IMR-90 (cell line): ENCODE measurements around the gene PSMA6. TPM values are rescaled to one million over a fixed set of nuclear protein-coding genes. Genes with fewer than 3 reads are reported as not detected.
A peak's percentile ranks its signal among the peaks of the same experiment; 100 is the strongest.

Experiments
- ATAC-seq: fragments of 200-7000 bp; cut with Tn5 transposase; 2 replicates; pipeline ENCODE4 v1.9.1; 2020; ENCODE audit warnings: low read depth, mild to moderate bottlenecking, moderate library complexity
- BruUV-seq: library from RNA; stranded (reverse); fragments of 400-500 nt; replicated peaks from 2 replicates; lab custom pipeline; 2021; lab: Mats Ljungman, UMichigan
- CTCF ChIA-PET: fragments of 300-600 bp; formaldehyde crosslinking; extraction: SDS; loops from one replicate; lab custom pipeline; 2021; ENCODE audit warnings: antibody characterized with exemption; lab: Yijun Ruan, JAX
- POLR2A ChIA-PET: fragments of 300-600 bp; sonication (Branson Sonifier 250); formaldehyde crosslinking; loops from one replicate; lab custom pipeline; 2022; ENCODE audit warnings: antibody characterized with exemption; ENCODE audit not compliant: unreplicated experiment; lab: Charles Lee
- DNase-seq: peaks from one replicate; pipeline ENCODE4 v3.0.0; 2013
- H2AFZ ChIP-seq: replicated peaks from 2 replicates; pipeline ENCODE3; 2013; ENCODE audit warnings: low read length, mild to moderate bottlenecking; ENCODE audit not compliant: poor library complexity
- H2AK5ac ChIP-seq: 2 replicates; pipeline ENCODE4 v1.6.1; 2013; ENCODE audit warnings: low read depth, low read length, inconsistent platforms
- H2AK9ac ChIP-seq: replicated peaks from 2 replicates; pipeline ENCODE3; 2013; ENCODE audit warnings: mild to moderate bottlenecking, low read depth, low read length, moderate library complexity; ENCODE audit not compliant: poor library complexity
- H2BK120ac ChIP-seq: 2 replicates; pipeline ENCODE4 v1.6.1; 2013; ENCODE audit warnings: low read depth, low read length, inconsistent platforms
- H2BK15ac ChIP-seq: 3 replicates; pipeline ENCODE4 v1.6.1; 2013; ENCODE audit warnings: low read depth, low read length, inconsistent platforms
- H2BK20ac ChIP-seq: 2 replicates; pipeline ENCODE4 v1.6.1; 2013; ENCODE audit warnings: low read depth, mild to moderate bottlenecking, inconsistent platforms, low read length, moderate library complexity
- H2BK5ac ChIP-seq: 2 replicates; pipeline ENCODE4 v1.6.1; 2013; ENCODE audit warnings: mild to moderate bottlenecking, low read depth, low read length, inconsistent platforms; ENCODE audit not compliant: poor library complexity, severe bottlenecking
- H3K14ac ChIP-seq: replicated peaks from 2 replicates; pipeline ENCODE4 v1.6.1; 2013; ENCODE audit warnings: low read depth, low read length, inconsistent platforms
- H3K18ac ChIP-seq: 2 replicates; pipeline ENCODE4 v1.6.1; 2013; ENCODE audit warnings: low read depth, low read length, control low read depth
- H3K23ac ChIP-seq: 2 replicates; pipeline ENCODE4 v1.6.1; 2013; ENCODE audit warnings: low read depth, low read length, inconsistent platforms
- H3K27ac ChIP-seq: 2 replicates; pipeline ENCODE4 v1.5.1; 2013; ENCODE audit warnings: mild to moderate bottlenecking, control low read depth, low read length; ENCODE audit not compliant: insufficient read depth
- H3K27me3 ChIP-seq: 2 replicates; pipeline ENCODE4 v1.6.1; 2013; ENCODE audit warnings: low read length; ENCODE audit not compliant: control insufficient read depth, insufficient read depth
- H3K36me3 ChIP-seq: 2 replicates; pipeline ENCODE4 v1.6.1; 2013; ENCODE audit warnings: low read length, mixed read lengths; ENCODE audit not compliant: control insufficient read depth, insufficient read depth
- H3K4ac ChIP-seq: 2 replicates; pipeline ENCODE4 v1.6.1; 2013; ENCODE audit warnings: low read depth, low read length, inconsistent platforms
- H3K4me1 ChIP-seq: 2 replicates; pipeline ENCODE4 v1.6.1; 2013; ENCODE audit warnings: low read length, mixed read lengths; ENCODE audit not compliant: control insufficient read depth, insufficient read depth
- H3K4me2 ChIP-seq: 2 replicates; pipeline ENCODE4 v1.6.1; 2013; ENCODE audit warnings: low read depth, mild to moderate bottlenecking, control low read depth, low read length, moderate library complexity
- H3K4me3 ChIP-seq: 2 replicates; pipeline ENCODE4 v1.5.1; 2013; ENCODE audit warnings: low read depth, mild to moderate bottlenecking, control low read depth, low read length, moderate library complexity; ENCODE audit not compliant: insufficient read depth
- H3K56ac ChIP-seq: 2 replicates; pipeline ENCODE4 v1.6.1; 2013; ENCODE audit warnings: low read length, inconsistent platforms; ENCODE audit not compliant: insufficient read depth; ENCODE audit errors: extremely low read depth
- H3K79me1 ChIP-seq, 2 experiments: 2 replicates each; pipeline ENCODE4 v1.6.1; 2013; ENCODE audit warnings: low read length in 2 of 2, inconsistent platforms in 1 of 2, low read depth in 1 of 2
- H3K9ac ChIP-seq: 2 replicates; pipeline ENCODE4 v1.6.1; 2013; ENCODE audit warnings: low read depth, low read length, control low read depth
- H3K9me1 ChIP-seq: 2 replicates; pipeline ENCODE4 v1.6.1; 2013; ENCODE audit warnings: low read length, inconsistent platforms; ENCODE audit not compliant: insufficient read depth
- H3K9me3 ChIP-seq: 2 replicates; pipeline ENCODE4 v1.6.1; 2013; ENCODE audit warnings: low read length; ENCODE audit not compliant: control insufficient read depth, insufficient read depth
- H4K20me1 ChIP-seq: 2 replicates; pipeline ENCODE4 v1.6.1; 2013; ENCODE audit warnings: low read length, inconsistent platforms; ENCODE audit not compliant: insufficient read depth
- H4K5ac ChIP-seq: 2 replicates; pipeline ENCODE4 v1.6.1; 2013; ENCODE audit warnings: mild to moderate bottlenecking, low read depth, low read length, control low read depth
- H4K8ac ChIP-seq, 2 experiments: 2 replicates each; pipeline ENCODE4 v1.6.1; 2013; ENCODE audit warnings: low read depth in 2 of 2, low read length in 2 of 2, control low read depth in 1 of 2, inconsistent platforms in 1 of 2
- H4K91ac ChIP-seq: 2 replicates; pipeline ENCODE4 v1.6.1; 2013; ENCODE audit warnings: low read depth, low read length, inconsistent platforms; ENCODE audit not compliant: insufficient read depth
- BHLHE40 ChIP-seq: fragments of 150-350 bp; IDR thresholded peaks from 2 replicates; pipeline ENCODE4 v1.6.1; 2016; ENCODE audit warnings: mild to moderate bottlenecking, low read depth, low read length
- CEBPB ChIP-seq: IDR thresholded peaks from 2 replicates; pipeline ENCODE4 v1.6.1; 2012; ENCODE audit warnings: low read depth, low read length, improper control_type of control experiment
- CHD1 ChIP-seq: IDR thresholded peaks from 2 replicates; pipeline ENCODE4 v1.6.1; 2012; ENCODE audit warnings: low read depth, low read length, improper control_type of control experiment
- CTCF ChIP-seq: conservative IDR thresholded peaks from 2 replicates; pipeline ENCODE4 v1.5.1; 2012; ENCODE audit warnings: mild to moderate bottlenecking, low read depth, low read length, improper control_type of control experiment
- ELK1 ChIP-seq: fragments of 150-350 bp; IDR thresholded peaks from 2 replicates; pipeline ENCODE4 v1.6.1; 2016; ENCODE audit warnings: low read depth, mild to moderate bottlenecking, low read length, moderate library complexity, borderline replicate concordance
- FOS ChIP-seq: fragments of 150-350 bp; IDR thresholded peaks from 2 replicates; pipeline ENCODE4 v1.6.1; 2016; ENCODE audit warnings: low read depth, low read length
- MAFK ChIP-seq: IDR thresholded peaks from 2 replicates; pipeline ENCODE4 v1.6.1; 2012; ENCODE audit warnings: low read depth, low read length, improper control_type of control experiment
- MAZ ChIP-seq: IDR thresholded peaks from 2 replicates; pipeline ENCODE4 v1.6.1; 2012; ENCODE audit warnings: low read depth, mild to moderate bottlenecking, low read length, improper control_type of control experiment, moderate library complexity, borderline replicate concordance
- MXI1 ChIP-seq: IDR thresholded peaks from 2 replicates; pipeline ENCODE4 v1.6.1; 2012; ENCODE audit warnings: low read depth, mild to moderate bottlenecking, low read length, moderate library complexity, borderline replicate concordance
- NFE2L2 ChIP-seq: fragments of 150-350 bp; IDR thresholded peaks from 2 replicates; pipeline ENCODE4 v1.6.1; 2016; ENCODE audit warnings: low read depth, mild to moderate bottlenecking, low read length
- POLR2A ChIP-seq: IDR thresholded peaks from 2 replicates; pipeline ENCODE4 v1.6.1; 2012; ENCODE audit warnings: mild to moderate bottlenecking, low read depth, low read length
- RAD21 ChIP-seq: IDR thresholded peaks from 2 replicates; pipeline ENCODE4 v1.6.1; 2012; ENCODE audit warnings: low read length, improper control_type of control experiment
- RCOR1 ChIP-seq: IDR thresholded peaks from 2 replicates; pipeline ENCODE4 v1.6.1; 2012; ENCODE audit warnings: mild to moderate bottlenecking, low read length, improper control_type of control experiment; ENCODE audit not compliant: insufficient replicate concordance
- RFX5 ChIP-seq: IDR thresholded peaks from 2 replicates; pipeline ENCODE4 v1.8.0; 2012; ENCODE audit warnings: low read depth, mild to moderate bottlenecking, low read length, moderate library complexity
- SMC3 ChIP-seq: fragments of 150-350 bp; IDR thresholded peaks from 2 replicates; pipeline ENCODE4 v1.6.1; 2016; ENCODE audit warnings: low read depth, mild to moderate bottlenecking, antibody characterized with exemption, low read length, moderate library complexity
- USF2 ChIP-seq: fragments of 150-350 bp; IDR thresholded peaks from 2 replicates; pipeline ENCODE4 v1.6.1; 2017; ENCODE audit warnings: mild to moderate bottlenecking, antibody characterized with exemption, low read length, low read depth
- WGBS, 2 experiments: methylation state at CpG; one replicate each; pipeline versions ENCODE4 v1.1.5 to v1.1.7; 2013; ENCODE audit warnings: missing lambda C conversion rate in 2 of 2; ENCODE audit not compliant: insufficient read length in 1 of 2; ENCODE audit errors: extremely low coverage in 2 of 2; 5-methylcytosine and 5-hydroxymethylcytosine counted together
- dilution Hi-C: fragments of 300-500 bp; cut with HindIII; formaldehyde crosslinking; loops from one replicate; pipeline ENCODE4 v1.14.3; 2018; ENCODE audit warnings: low sequenced_read_pairs; ENCODE audit not compliant: unreplicated experiment
- in situ Hi-C: fragments of 300-500 bp; cut with MboI; formaldehyde crosslinking; loops from 3 replicates; pipeline ENCODE4 v1.14.3; 2019; ENCODE audit warnings: low sequenced_read_pairs, inconsistent platforms, mixed read lengths
- intact Hi-C: fragments of 100-400 bp; cut with micrococcal nuclease; formaldehyde crosslinking; loops from 2 replicates; pipeline ENCODE4 v1.10.0; 2022
- polyA plus RNA-seq, 3 experiments: library from polyadenylated mRNA; depleted of rRNA; stranded (reverse); fragments of >200 nt; gene quantifications; 2 replicates each; pipeline ENCODE4 v1.2.3, GENCODE V29; 2012; ENCODE audit warnings: low replicate concordance in 1 of 3
- total RNA-seq: library from RNA; depleted of rRNA; stranded (reverse); fragments of >200 nt; gene quantifications from 2 replicates; pipeline ENCODE4 v1.2.3, GENCODE V29; 2012

PSMA6 gene
- total and polyA plus RNA-seq, 2 of the 4 experiments (the other 2 are of a cell fraction), result 184 to 530 TPM

- H3K4me2 ChIP-seq, result no peak overlapping the region
- no peak overlapping the region for H2BK5ac ChIP-seq
- no peaks in the 10 kb centered on the region for H4K20me1 ChIP-seq
- no peaks in the 10 kb centered on the region for H3K9me3 ChIP-seq
- no peak for DNase-seq
- H3K9me1 ChIP-seq, result peaks cover 32% of the 10 kb centered on the region
- no peak overlapping the region for H3K23ac ChIP-seq
- H3K14ac ChIP-seq, result no peak overlapping the region; the same call in 1 of the 2 replicates
- H2BK20ac ChIP-seq, result no peak overlapping the region
- H2AK5ac ChIP-seq, result peak overlapping the region; percentile 51; the same call in 1 of the 2 replicates
- no peak overlapping the region for H3K27ac ChIP-seq
- no peak for TF ChIP-seq NFE2L2
- TF ChIP-seq RCOR1, result no peak
- TF ChIP-seq FOS, result no peak
- no peak for TF ChIP-seq RAD21
- no peak for TF ChIP-seq BHLHE40
- TF ChIP-seq RFX5, result no peak
- no peak for TF ChIP-seq SMC3
- TF ChIP-seq MAFK, result no peak
- TF ChIP-seq CEBPB, result no peak
- TF ChIP-seq CHD1, result no peak
- no peak for TF ChIP-seq CTCF
- TF ChIP-seq POLR2A, result no peak
- TF ChIP-seq USF2, result no peak
- no peak for TF ChIP-seq MXI1
- TF ChIP-seq ELK1, result no peak
- no peak for TF ChIP-seq MAZ
- peak overlapping the region; percentile 79 for H2AFZ ChIP-seq
- no peak overlapping the region for H3K4me3 ChIP-seq
- intact Hi-C loops (no loop called here), dilution Hi-C loops (no loop called here), in situ Hi-C loops (no loop called here)
- 0 out of 4 replicates have a peak, but pooled peaks cover 0 to 4% of the 10 kb centered on the region in 2 experiments for H3K79me1 ChIP-seq
- 0 out of 3 replicates have a peak overlapping the region, but pooled peaks have one; percentile 37 for H2BK15ac ChIP-seq
- ChIA-PET CTCF (no interaction called here), POLR2A (no interaction called here)
- no CpG with 5 or more reads among the region's 3 CpGs for WGBS, 2 experiments
- ATAC-seq, result no peak
- no peaks in the 10 kb centered on the region; the same call in 1 of the 2 replicates for H3K27me3 ChIP-seq
- peaks cover 29% of the 10 kb centered on the region for H3K4me1 ChIP-seq
- no peak overlapping the region; a peak in 1 of 4 replicates for H4K8ac ChIP-seq
- H4K5ac ChIP-seq, result no peak overlapping the region
- H3K4ac ChIP-seq, result no peak overlapping the region
- no peaks in the 10 kb centered on the region for H3K36me3 ChIP-seq
- H3K9ac ChIP-seq, result no peak overlapping the region
- peak overlapping the region; percentile 34; the same call in 1 of the 2 replicates for H2BK120ac ChIP-seq
- no peak overlapping the region; the same call in 1 of the 2 replicates for H4K91ac ChIP-seq
- no peak overlapping the region for H3K18ac ChIP-seq
- H2AK9ac ChIP-seq, result peak overlapping the region; percentile 43
- no TSS peak for BruUV-seq
- H3K56ac ChIP-seq, result no peak overlapping the region
These were observed 70.3 kb downstream of the PSMA6 start for GRCh38 chr14:35362450-35362849.
